ENCODE measurements around the gene GPR156.

The GPR156 gene

GRCh38 chr3:120153294-120153693 is 131.7 kb downstream of the GPR156 start:
- TF ChIP-seq FOXM1 (IDR thresholded peaks at IDR 0.05; ENCODE audit: borderline replicate concordance): no peak
- TF ChIP-seq NFRKB (IDR thresholded peaks at IDR 0.05): no peak
- TF ChIP-seq TARDBP (IDR thresholded peaks at IDR 0.05): no peak
- TF ChIP-seq SP1 (IDR thresholded peaks at IDR 0.05): no peak
- no peak for TF ChIP-seq L3MBTL2 (conservative IDR thresholded peaks at IDR 0.05)
- TF ChIP-seq LEF1 (IDR thresholded peaks at IDR 0.05; ENCODE audit: borderline replicate concordance): no peak
- TF ChIP-seq HDGF (IDR thresholded peaks at IDR 0.05; ENCODE audit: borderline replicate concordance): no peak
- TF ChIP-seq ARNT (IDR thresholded peaks at IDR 0.05): no peak
- TF ChIP-seq CTBP1 (IDR thresholded peaks at IDR 0.05; ENCODE audit: borderline replicate concordance): no peak
- TF ChIP-seq BHLHE40 (IDR thresholded peaks at IDR 0.05; ENCODE audit: borderline replicate concordance): no peak
- ChIA-PET POLR2A (interaction anchor here (1.2 kb wide), 1 partner anchor 58 kb away, joined by 3 read pairs; no protein-coding TSS in a partner anchor), CTCF (no interaction called here)
- DNase-seq (ENCODE audit: extremely low spot score): no peak

GRCh38 chr3:120151791-120152190 is 133.2 kb downstream of the GPR156 start:
- DNase-seq (ENCODE audit: extremely low spot score): no peak
- ChIA-PET POLR2A (no interaction called here), CTCF (no interaction called here)
- no peak for TF ChIP-seq L3MBTL2 (conservative IDR thresholded peaks at IDR 0.05)
- no peak for TF ChIP-seq LEF1 (IDR thresholded peaks at IDR 0.05; ENCODE audit: borderline replicate concordance)
- TF ChIP-seq TARDBP (IDR thresholded peaks at IDR 0.05): no peak
- TF ChIP-seq FOXK2 (IDR thresholded peaks at IDR 0.05): no peak
- no peak for TF ChIP-seq SP1 (IDR thresholded peaks at IDR 0.05)
- no peak for TF ChIP-seq FOXA1 (IDR thresholded peaks at IDR 0.05)
- no peak for TF ChIP-seq ELF4 (IDR thresholded peaks at IDR 0.05)
- TF ChIP-seq SUZ12 (IDR thresholded peaks at IDR 0.05): no peak
- no peak for TF ChIP-seq HDGF (IDR thresholded peaks at IDR 0.05; ENCODE audit: borderline replicate concordance)
- no peak for TF ChIP-seq ARNT (IDR thresholded peaks at IDR 0.05)
- TF ChIP-seq NFRKB (IDR thresholded peaks at IDR 0.05): no peak

- TF ChIP-seq FOXM1 (IDR thresholded peaks at IDR 0.05; ENCODE audit: borderline replicate concordance) (no peak), TARDBP (IDR thresholded peaks at IDR 0.05) (no peak), L3MBTL2 (conservative IDR thresholded peaks at IDR 0.05) (no peak), BHLHE40 (IDR thresholded peaks at IDR 0.05; ENCODE audit: borderline replicate concordance) (no peak), PKNOX1 (IDR thresholded peaks at IDR 0.05) (no peak), NFRKB (IDR thresholded peaks at IDR 0.05) (no peak), FOXA1 (IDR thresholded peaks at IDR 0.05) (no peak), ELF4 (IDR thresholded peaks at IDR 0.05) (no peak), CTBP1 (IDR thresholded peaks at IDR 0.05; ENCODE audit: borderline replicate concordance) (no peak), ARNT (IDR thresholded peaks at IDR 0.05) (no peak), FOXK2 (IDR thresholded peaks at IDR 0.05) (no peak), ZNF384 (IDR thresholded peaks at IDR 0.05) (no peak), SP1 (IDR thresholded peaks at IDR 0.05) (no peak), LEF1 (IDR thresholded peaks at IDR 0.05; ENCODE audit: borderline replicate concordance) (no peak), SUZ12 (IDR thresholded peaks at IDR 0.05) (no peak), HDGF (IDR thresholded peaks at IDR 0.05; ENCODE audit: borderline replicate concordance) (no peak)
- no peak for DNase-seq (ENCODE audit: extremely low spot score)
- ChIA-PET POLR2A (no interaction called here), CTCF (interaction anchor here (0.5 to 1.2 kb wide), 2 partner anchors 15 to 435 kb away, joined by 4 read pairs; no protein-coding TSS in a partner anchor)
These were observed 136.7 kb downstream of the GPR156 start for GRCh38 chr3:120148187-120148949.

GRCh38 chr3:120147072-120147871 is 137.8 kb downstream of the GPR156 start:
- DNase-seq (ENCODE audit: extremely low spot score): no peak
- POLR2A ChIA-PET: no interaction called here
- CTCF ChIA-PET: interaction anchor here (1.2 kb wide), 1 partner anchor 254 kb away, joined by 11 read pairs; no protein-coding TSS in a partner anchor
- no peak for TF ChIP-seq FOXK2 (IDR thresholded peaks at IDR 0.05)
- TF ChIP-seq FOXM1 (IDR thresholded peaks at IDR 0.05; ENCODE audit: borderline replicate concordance): no peak
- no peak for TF ChIP-seq ARNT (IDR thresholded peaks at IDR 0.05)
- no peak for TF ChIP-seq BHLHE40 (IDR thresholded peaks at IDR 0.05; ENCODE audit: borderline replicate concordance)
- TF ChIP-seq L3MBTL2 (conservative IDR thresholded peaks at IDR 0.05): no peak
- TF ChIP-seq LEF1 (IDR thresholded peaks at IDR 0.05; ENCODE audit: borderline replicate concordance): no peak
- TF ChIP-seq TARDBP (IDR thresholded peaks at IDR 0.05): no peak
- TF ChIP-seq ELF4 (IDR thresholded peaks at IDR 0.05): no peak
- TF ChIP-seq CTBP1 (IDR thresholded peaks at IDR 0.05; ENCODE audit: borderline replicate concordance): no peak
- TF ChIP-seq NFRKB (IDR thresholded peaks at IDR 0.05): no peak

GRCh38 chr3:120145542-120146285 is 139.3 kb downstream of the GPR156 start:
- POLR2A ChIA-PET: interaction anchor here (2.4 kb wide), 1 partner anchor 50 kb away, joined by 12 read pairs; no protein-coding TSS in a partner anchor
- no peak for DNase-seq (ENCODE audit: extremely low spot score)
- no peak for TF ChIP-seq CTBP1 (IDR thresholded peaks at IDR 0.05; ENCODE audit: borderline replicate concordance)
- TF ChIP-seq PKNOX1 (IDR thresholded peaks at IDR 0.05): peak; percentile 54
- CTCF ChIA-PET: interaction anchor here (0.6 kb wide), 1 partner anchor 167 kb away, joined by 3 read pairs; no protein-coding TSS in a partner anchor

Measured in HEK293T (cell line).